H1 (cell line): ENCODE results near the gene TTC38. TPM values are rescaled to one million over a fixed set of nuclear protein-coding genes. Genes with fewer than 3 reads are reported as not detected.

Experiments used
- CTCF ChIA-PET: fragments of 300-600 bp; sonication (Branson Sonifier 250); formaldehyde crosslinking; loops from one replicate; lab custom pipeline; 2021; ENCODE audit not compliant: partially characterized antibody; lab: Charles Lee
- POLR2A ChIA-PET: fragments of 300-600 bp; sonication (Branson Sonifier 250); formaldehyde crosslinking; loops from one replicate; lab custom pipeline; 2021; ENCODE audit warnings: inconsistent platforms; ENCODE audit not compliant: partially characterized antibody; lab: Charles Lee
- DNase-seq, 2 experiments: peaks; one replicate each; pipeline versions ENCODE4 v3.0.0 to v3.0.0-alpha.2; 2010 to 2022; ENCODE audit warnings: low spot score in 2 of 2, low read depth in 1 of 2, mixed read lengths in 1 of 2
- FAIRE-seq: peaks from 2 replicates; lab custom pipeline; 2011; peaks lifted over from hg19 to GRCh38; lab: Jason Lieb, UNC
- H2AFZ ChIP-seq: 2 replicates; pipeline ENCODE4 v1.8.1; 2012; ENCODE audit warnings: low read length, inconsistent platforms
- H2AK5ac ChIP-seq: 2 replicates; pipeline ENCODE4 v1.6.1; 2013; ENCODE audit warnings: low read depth, low read length
- H2BK120ac ChIP-seq: replicated peaks from 2 replicates; pipeline ENCODE3; 2013; ENCODE audit warnings: low read depth, low read length, inconsistent platforms
- H2BK12ac ChIP-seq: 2 replicates; pipeline ENCODE4 v1.6.1; 2013; ENCODE audit warnings: low read depth, low read length
- H2BK15ac ChIP-seq: 2 replicates; pipeline ENCODE4 v1.6.1; 2013; ENCODE audit warnings: low read length
- H2BK20ac ChIP-seq: 2 replicates; pipeline ENCODE4 v1.6.1; 2013; ENCODE audit warnings: low read length
- H2BK5ac ChIP-seq: 2 replicates; pipeline ENCODE4 v1.6.1; 2013; ENCODE audit warnings: low read depth, low read length
- H3K14ac ChIP-seq: 2 replicates; pipeline ENCODE4 v1.6.1; 2013; ENCODE audit warnings: inconsistent platforms; ENCODE audit not compliant: insufficient read length
- H3K18ac ChIP-seq: 2 replicates; pipeline ENCODE4 v1.6.1; 2013; ENCODE audit warnings: low read length; ENCODE audit errors: extremely low read depth
- H3K23ac ChIP-seq: 2 replicates; pipeline ENCODE4 v1.6.1; 2013; ENCODE audit warnings: inconsistent platforms; ENCODE audit not compliant: insufficient read length
- H3K23me2 ChIP-seq: 2 replicates; pipeline ENCODE4 v1.6.1; 2013; ENCODE audit warnings: low read depth, low read length
- H3K27ac ChIP-seq: 2 replicates; pipeline ENCODE4 v1.6.1; 2011; ENCODE audit warnings: low read depth, low read length, inconsistent platforms
- H3K27me3 ChIP-seq, 4 experiments: replicated peaks in 1 of 4; 1 replicate in 1 of 4; 2 replicates in 3 of 4; pipeline versions ENCODE4 v1.6.1 to v1.8.1; 2011 to 2013; ENCODE audit warnings: low read length in 3 of 4, mild to moderate bottlenecking in 3 of 4, inconsistent platforms in 2 of 4, mixed read lengths in 2 of 4, moderate library complexity in 1 of 4; ENCODE audit not compliant: control insufficient read depth in 3 of 4, insufficient read depth in 3 of 4; ENCODE audit errors: extremely low read depth in 1 of 4
- H3K36me3 ChIP-seq, 4 experiments: 2 replicates each; pipeline versions ENCODE4 v1.6.1 to v1.8.1; 2011 to 2013; ENCODE audit warnings: mild to moderate bottlenecking in 4 of 4, low read length in 3 of 4, moderate library complexity in 2 of 4, control low read depth in 1 of 4, inconsistent platforms in 1 of 4; ENCODE audit not compliant: insufficient read depth in 4 of 4, control insufficient read depth in 2 of 4
- H3K4ac ChIP-seq: replicated peaks from 2 replicates; pipeline ENCODE3; 2013; ENCODE audit warnings: low read length, low read depth, mixed read lengths, inconsistent platforms; ENCODE audit not compliant: insufficient read length
- H3K4me1 ChIP-seq, 4 experiments: replicated peaks in 1 of 4; 1 replicate in 1 of 4; 2 replicates in 3 of 4; pipeline versions ENCODE4 v1.6.1 to v1.8.1; 2011 to 2013; ENCODE audit warnings: low read length in 3 of 4, inconsistent platforms in 2 of 4, mixed read lengths in 1 of 4; ENCODE audit not compliant: insufficient read depth in 4 of 4, control insufficient read depth in 3 of 4
- H3K4me2 ChIP-seq, 2 experiments: 2 replicates each; pipeline versions ENCODE4 v1.6.1 to v1.8.1; 2011 to 2013; ENCODE audit warnings: low read depth in 2 of 2, low read length in 2 of 2, control low read depth in 1 of 2, inconsistent platforms in 1 of 2, mild to moderate bottlenecking in 1 of 2; ENCODE audit not compliant: insufficient read depth in 1 of 2
- H3K4me3 ChIP-seq, 4 experiments: fragments of 200-600, 300-600 bp in 1 of 4; sonication (generic), shearing (Covaris generic), sonication (Bioruptor Twin) in 1 of 4; 2 replicates each; pipeline versions ENCODE4 v1.5.1 to v1.8.1; 2011 to 2016; ENCODE audit warnings: low read length in 4 of 4, low read depth in 3 of 4, control low read depth in 2 of 4, inconsistent platforms in 2 of 4, mild to moderate bottlenecking in 2 of 4, mixed read lengths in 1 of 4, moderate library complexity in 1 of 4; ENCODE audit not compliant: insufficient read depth in 2 of 4; ENCODE audit errors: extremely low read depth in 1 of 4
- H3K56ac ChIP-seq: replicated peaks from 2 replicates; pipeline ENCODE3; 2013; ENCODE audit warnings: low read depth, mild to moderate bottlenecking, mixed read lengths, low read length, inconsistent platforms; ENCODE audit not compliant: insufficient read length
- H3K79me1 ChIP-seq: 2 replicates; pipeline ENCODE4 v1.6.1; 2013; ENCODE audit warnings: low read depth, low read length, control low read depth
- H3K79me2 ChIP-seq, 2 experiments: 2 replicates each; pipeline versions ENCODE4 v1.6.1 to v1.8.1; 2012 to 2013; ENCODE audit warnings: low read length in 2 of 2, mild to moderate bottlenecking in 2 of 2, inconsistent platforms in 1 of 2; ENCODE audit not compliant: insufficient read depth in 2 of 2, control insufficient read depth in 1 of 2
- H3K9ac ChIP-seq, 4 experiments: replicated peaks in 1 of 4; 1 replicate in 1 of 4; 2 replicates in 3 of 4; pipeline versions ENCODE4 v1.6.1 to v1.8.1; 2011 to 2013; ENCODE audit warnings: low read depth in 3 of 4, low read length in 3 of 4, control low read depth in 2 of 4, mild to moderate bottlenecking in 2 of 4, moderate library complexity in 2 of 4, inconsistent platforms in 1 of 4; ENCODE audit errors: extremely low read depth in 1 of 4
- H3K9me3 ChIP-seq, 2 experiments: 2 replicates each; pipeline versions ENCODE4 v1.6.1 to v1.8.1; 2012 to 2013; ENCODE audit warnings: mild to moderate bottlenecking in 2 of 2, moderate library complexity in 2 of 2, control low read depth in 1 of 2, inconsistent platforms in 1 of 2, low read depth in 1 of 2, low read length in 1 of 2, mixed read lengths in 1 of 2; ENCODE audit not compliant: insufficient read depth in 2 of 2
- H4K20me1 ChIP-seq, 2 experiments: replicated peaks in 1 of 2; 2 replicates each; pipeline versions ENCODE3 to v1.8.1; 2011 to 2013; ENCODE audit warnings: inconsistent platforms in 2 of 2, low read length in 2 of 2, mild to moderate bottlenecking in 1 of 2; ENCODE audit not compliant: insufficient read depth in 2 of 2, control insufficient read depth in 1 of 2
- H4K5ac ChIP-seq: 2 replicates; pipeline ENCODE4 v1.6.1; 2013; ENCODE audit warnings: low read length, low read depth, mixed read lengths, inconsistent platforms; ENCODE audit not compliant: insufficient read length
- H4K8ac ChIP-seq: 2 replicates; pipeline ENCODE4 v1.8.0; 2013; ENCODE audit warnings: mild to moderate bottlenecking, moderate library complexity, low read length, inconsistent platforms; ENCODE audit not compliant: insufficient read depth; ENCODE audit errors: extremely low read depth
- H4K91ac ChIP-seq: replicated peaks from 2 replicates; pipeline ENCODE3; 2013; ENCODE audit warnings: low read length, mixed read lengths, inconsistent platforms; ENCODE audit not compliant: insufficient read length
- NRF1 ChIP-seq: IDR thresholded peaks from 2 replicates; pipeline ENCODE4 v1.6.1; 2011; ENCODE audit warnings: mild to moderate bottlenecking, low read depth, low read length, improper control_type of control experiment
- ZNF274 ChIP-seq: IDR thresholded peaks from 2 replicates; pipeline ENCODE4 v1.7.0; 2012; ENCODE audit warnings: low read length, borderline replicate concordance; ENCODE audit errors: extremely low read depth
- WGBS, 2 experiments: shearing (Covaris generic) in 1 of 2; methylation state at CpG; one replicate each; pipeline versions ENCODE4 v1.1.6 to v1.1.7; 2013 to 2015; ENCODE audit warnings: low lambda C conversion rate in 2 of 2, mixed read lengths in 2 of 2, inconsistent platforms in 1 of 2, low coverage in 1 of 2, missing lambda C conversion rate in 1 of 2; ENCODE audit not compliant: insufficient replicate concordance in 2 of 2, insufficient coverage in 1 of 2, insufficient read length in 1 of 2; ENCODE audit errors: extremely low coverage in 1 of 2, missing lambda C conversion rate in 1 of 2; 5-methylcytosine and 5-hydroxymethylcytosine counted together
- polyA plus RNA-seq, 7 experiments: library from polyadenylated mRNA; depleted of rRNA in 3 of 7; stranded (reverse) in 5 of 7; unstranded in 2 of 7; fragments of >200 nt in 5 of 7; fragments of 200-250 nt in 2 of 7; gene quantifications; 1 replicate in 5 of 7; 2 replicates in 1 of 7; 4 replicates in 1 of 7; pipeline versions ENCODE4 v1.2.1 to v1.2.3, GENCODE V29; 2011 to 2013; ENCODE audit warnings: missing spikeins in 2 of 7, mixed read lengths in 2 of 7
- total RNA-seq: library from RNA; stranded (reverse); fragmentation: NEBNext Ultra II Directional; extraction: Animal tissue kit (Norgen Biotek cat#: 25700); gene quantifications from 2 replicates; pipeline ENCODE4 v1.2.1, GENCODE V29; 2021

The TTC38 gene
- total and polyA plus RNA-seq, 2 of the 8 experiments (the other 6 are each of a cell fraction or from before 2014, with no cell fraction given), result 25.3 to 34.8 TPM

DNA sequence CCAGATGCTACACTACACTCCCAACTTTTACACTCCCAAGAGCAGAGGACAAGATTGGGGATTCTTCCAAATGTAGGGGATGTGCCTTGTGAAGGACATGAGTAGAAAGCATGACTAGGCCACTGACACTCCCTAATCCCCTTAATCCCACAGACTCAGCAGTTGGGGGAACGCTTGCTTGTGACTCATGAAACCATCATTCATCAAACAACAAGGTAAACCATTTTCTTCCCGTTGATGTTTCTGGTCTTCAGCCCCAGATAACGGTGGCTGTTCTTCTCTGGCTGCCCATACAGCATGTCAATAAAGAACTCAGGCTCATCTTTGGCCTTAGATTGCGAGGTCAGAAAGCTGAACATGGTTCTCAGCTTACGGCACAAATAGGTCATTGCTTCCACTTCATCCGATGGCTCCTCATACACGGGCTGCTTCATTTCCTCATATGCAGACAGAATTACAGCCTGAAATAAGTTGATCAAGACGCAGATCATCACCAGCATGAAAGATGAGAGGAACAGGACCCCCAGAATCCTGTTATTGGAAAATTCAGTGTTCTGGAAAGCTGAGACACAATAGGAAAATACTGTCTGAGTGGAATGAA, 11.3 kb upstream of the TTC38 start:
- Histone ChIP-seq H3K56ac (no peak overlapping the region), H3K9me3 (no peaks in the 10 kb centered on the region; a peak in 1 of 4 replicates), H3K4me2 (no peak overlapping the region), H4K8ac (no peak overlapping the region), H3K79me1 (no peaks in the 10 kb centered on the region), H3K9ac (no peak overlapping the region), H2BK12ac (no peak overlapping the region), H2BK15ac (no peak overlapping the region), H3K27ac (no peak overlapping the region), H3K79me2 (no peaks in the 10 kb centered on the region), H2AFZ (no peak overlapping the region), H2BK120ac (no peak overlapping the region), H3K4me3 (no peak overlapping the region), H3K18ac (no peak overlapping the region), H3K4me1 (no peaks in the 10 kb centered on the region), H2AK5ac (no peak overlapping the region), H3K23me2 (no peaks in the 10 kb centered on the region), H3K36me3 (no peaks in the 10 kb centered on the region), H4K91ac (no peak overlapping the region), H3K27me3 (peaks cover 4 to 29% (median 12%) of the 10 kb centered on the region in 4 experiments; a peak in 5 of 7 replicates), H3K23ac (no peak overlapping the region), H2BK20ac (no peak overlapping the region), H3K4ac (no peak overlapping the region), H3K14ac (no peak overlapping the region), H2BK5ac (no peak overlapping the region), H4K20me1 (no peaks in the 10 kb centered on the region), H4K5ac (no peak overlapping the region)
- TF ChIP-seq ZNF274 (no peak), NRF1 (no peak)
- POLR2A ChIA-PET, result interaction anchor here (1.2 kb wide), 1 partner anchor 12 kb away, joined by 3 read pairs; no protein-coding TSS in a partner anchor
- CTCF ChIA-PET, result interaction anchor here (0.6 kb wide), 1 partner anchor 362 kb away, joined by 6 read pairs; no protein-coding TSS in a partner anchor
- 86% methylated on average over 8 of the region's 8 CpGs; no CpG with 5 or more reads in 1 of the 2 experiments for WGBS, 2 experiments
- no peak for DNase-seq
- FAIRE-seq, result no peak
